Bronchial epithelial cell (primary cell): ENCODE measurements around the gene CLEC10A. TPM values are rescaled to one million over a fixed set of nuclear protein-coding genes. Genes with fewer than 3 reads are reported as not detected.

ENCODE experiments used
- DNase-seq: peaks from one replicate; pipeline ENCODE4 v3.0.0-alpha.2; 2010; ENCODE audit warnings: low read depth
- FAIRE-seq: peaks from 2 replicates; lab custom pipeline; 2011; peaks lifted over from hg19 to GRCh38; lab: Jason Lieb, UNC
- H3K27me3 ChIP-seq: 2 replicates; pipeline ENCODE4 v1.5.1; 2011; ENCODE audit warnings: low read length; ENCODE audit not compliant: control insufficient read depth, insufficient read depth
- H3K36me3 ChIP-seq: 2 replicates; pipeline ENCODE4 v1.5.1; 2011; ENCODE audit warnings: low read length; ENCODE audit not compliant: control insufficient read depth, insufficient read depth
- H3K4me3 ChIP-seq: 2 replicates; pipeline ENCODE4 v1.5.1; 2011; ENCODE audit warnings: mild to moderate bottlenecking, low read depth, low read length, control low read depth
- total RNA-seq: library from RNA; depleted of rRNA; stranded (reverse); fragments of >200 nt; gene quantifications from 2 replicates; pipeline ENCODE4 v1.2.1, GENCODE V29; 2014
- TF ChIP-seq, protein P1 (sequence below): IDR thresholded peaks from 2 replicates; pipeline ENCODE4 v1.5.1; 2011; ENCODE audit warnings: mild to moderate bottlenecking, moderate library complexity, low read length, control low read depth, inconsistent platforms; ENCODE audit not compliant: insufficient read depth, severe bottlenecking

The CLEC10A gene
- total RNA-seq, 1 donor from 2014 or later = not detected

DNA sequence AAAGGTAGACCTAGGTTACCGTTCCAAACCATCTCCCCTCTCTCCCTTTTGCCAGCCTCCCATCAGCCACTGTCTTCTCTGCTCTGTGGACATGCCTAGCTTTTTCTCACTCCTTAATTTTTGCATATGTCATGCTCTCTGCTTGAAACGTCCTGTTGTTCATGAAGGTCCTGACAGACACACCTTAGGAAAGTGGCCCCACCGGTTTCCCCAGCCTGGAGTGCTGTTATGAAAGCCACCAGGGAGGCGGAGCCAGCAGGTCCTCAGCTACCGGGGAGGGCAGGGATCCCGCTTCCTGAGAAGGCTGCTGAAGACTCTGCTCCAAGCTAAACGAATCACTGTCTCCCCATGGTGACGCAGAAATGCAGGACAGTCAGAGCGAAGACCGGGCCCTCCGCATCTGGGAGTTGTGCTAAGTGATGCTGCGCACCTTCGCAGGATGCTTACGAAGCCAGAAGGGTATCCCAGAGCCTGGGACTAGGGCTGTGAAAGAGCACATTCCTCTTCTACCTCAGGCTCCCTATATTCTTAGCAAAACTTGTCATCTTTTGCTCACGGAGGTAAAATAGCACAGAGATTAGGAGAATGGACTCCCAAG, 33.8 kb downstream of the CLEC10A start:
- no peaks in the 10 kb centered on the region for H3K36me3 ChIP-seq
- peak; percentile 91 for DNase-seq
- H3K4me3 ChIP-seq = peak overlapping the region; percentile 15
- peak; percentile 23 for FAIRE-seq
- TF ChIP-seq, protein P1, sequence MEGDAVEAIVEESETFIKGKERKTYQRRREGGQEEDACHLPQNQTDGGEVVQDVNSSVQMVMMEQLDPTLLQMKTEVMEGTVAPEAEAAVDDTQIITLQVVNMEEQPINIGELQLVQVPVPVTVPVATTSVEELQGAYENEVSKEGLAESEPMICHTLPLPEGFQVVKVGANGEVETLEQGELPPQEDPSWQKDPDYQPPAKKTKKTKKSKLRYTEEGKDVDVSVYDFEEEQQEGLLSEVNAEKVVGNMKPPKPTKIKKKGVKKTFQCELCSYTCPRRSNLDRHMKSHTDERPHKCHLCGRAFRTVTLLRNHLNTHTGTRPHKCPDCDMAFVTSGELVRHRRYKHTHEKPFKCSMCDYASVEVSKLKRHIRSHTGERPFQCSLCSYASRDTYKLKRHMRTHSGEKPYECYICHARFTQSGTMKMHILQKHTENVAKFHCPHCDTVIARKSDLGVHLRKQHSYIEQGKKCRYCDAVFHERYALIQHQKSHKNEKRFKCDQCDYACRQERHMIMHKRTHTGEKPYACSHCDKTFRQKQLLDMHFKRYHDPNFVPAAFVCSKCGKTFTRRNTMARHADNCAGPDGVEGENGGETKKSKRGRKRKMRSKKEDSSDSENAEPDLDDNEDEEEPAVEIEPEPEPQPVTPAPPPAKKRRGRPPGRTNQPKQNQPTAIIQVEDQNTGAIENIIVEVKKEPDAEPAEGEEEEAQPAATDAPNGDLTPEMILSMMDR = no peak
- peaks cover 2% of the 10 kb centered on the region for H3K27me3 ChIP-seq

DNA sequence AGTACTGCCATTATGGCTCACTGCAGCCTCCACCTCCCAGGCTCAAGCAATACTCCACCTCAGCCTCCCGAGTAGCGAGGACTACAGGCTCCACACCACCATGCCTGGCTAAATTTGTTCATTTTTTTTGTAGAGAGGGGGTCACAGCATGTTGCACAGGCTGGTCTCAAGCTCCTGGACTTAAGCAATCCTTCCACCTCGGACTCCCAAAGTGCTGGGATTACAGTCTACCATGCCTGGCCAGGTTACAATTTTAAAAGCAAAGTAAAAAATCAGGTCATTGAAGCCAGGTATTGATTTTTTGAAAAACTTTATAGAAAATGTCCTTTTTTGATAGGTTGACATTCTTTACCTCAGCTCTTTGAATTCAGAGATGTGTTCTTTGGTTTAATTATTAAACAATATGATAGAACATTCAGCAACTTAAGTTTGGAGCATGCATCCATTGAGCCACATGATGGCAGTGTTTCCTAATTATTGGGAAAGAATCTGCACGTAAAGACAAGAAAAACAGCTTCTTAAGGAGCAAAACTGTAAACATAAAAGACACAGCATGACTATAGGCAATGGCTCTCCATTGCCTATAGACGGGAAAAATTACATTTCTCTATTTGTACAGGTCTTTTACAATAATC, 34.4 kb downstream of the CLEC10A start:
- TF ChIP-seq, protein P1 = peak; percentile 50
- DNase-seq = peak; percentile 84
- H3K4me3 ChIP-seq = no peak overlapping the region
- no peaks in the 10 kb centered on the region for H3K36me3 ChIP-seq
- FAIRE-seq = no peak
- peaks cover 2% of the 10 kb centered on the region for H3K27me3 ChIP-seq

DNA sequence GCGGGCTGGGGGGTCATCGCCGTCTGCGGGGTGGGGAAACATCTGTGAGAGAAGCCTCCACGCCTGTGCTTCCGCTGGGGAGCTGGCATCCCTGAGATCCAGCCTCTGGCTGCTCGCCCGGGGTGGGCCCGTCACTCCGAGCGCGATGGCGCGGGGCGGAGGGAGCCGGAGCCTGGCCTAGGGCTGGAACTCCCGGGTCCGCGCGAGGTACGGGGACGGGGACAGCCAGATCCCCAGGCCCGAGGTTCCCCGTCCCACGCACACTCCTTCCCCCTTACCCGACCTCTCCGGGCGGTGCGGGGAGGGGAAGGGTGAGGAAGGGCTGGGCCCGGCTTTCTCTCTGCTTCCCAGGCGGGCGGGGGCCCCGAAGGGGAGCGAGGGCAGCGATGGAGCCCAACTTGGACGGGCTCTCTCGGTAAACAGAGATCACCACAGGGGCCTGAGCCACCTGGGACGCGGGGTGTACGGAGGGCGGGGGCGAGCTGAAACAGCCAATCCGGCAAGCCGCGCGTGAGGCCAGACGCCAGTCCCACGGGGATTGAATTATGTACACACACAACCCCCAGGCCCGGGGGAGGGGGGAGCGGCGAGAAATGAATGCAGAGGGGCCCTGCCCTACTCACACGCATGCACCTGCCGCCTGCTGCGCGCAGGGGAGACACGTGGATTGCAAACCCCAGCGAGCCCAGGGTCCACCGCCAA, 36.4 kb downstream of the CLEC10A start, which contains the start of gene SLC16A11:
Gene SLC16A11 (minus strand): TSS at position 596 of the 702 bp plus-strand sequence. CDS start 579 bp downstream, at position 17.
- H3K27me3 ChIP-seq = peaks cover 2% of the 10 kb centered on the region
- H3K36me3 ChIP-seq = no peaks in the 10 kb centered on the region
- no peak for FAIRE-seq
- DNase-seq = no peak
- TF ChIP-seq, protein P1 = no peak
- H3K4me3 ChIP-seq = peak within 1 kb of the TSS; percentile 31

DNA sequence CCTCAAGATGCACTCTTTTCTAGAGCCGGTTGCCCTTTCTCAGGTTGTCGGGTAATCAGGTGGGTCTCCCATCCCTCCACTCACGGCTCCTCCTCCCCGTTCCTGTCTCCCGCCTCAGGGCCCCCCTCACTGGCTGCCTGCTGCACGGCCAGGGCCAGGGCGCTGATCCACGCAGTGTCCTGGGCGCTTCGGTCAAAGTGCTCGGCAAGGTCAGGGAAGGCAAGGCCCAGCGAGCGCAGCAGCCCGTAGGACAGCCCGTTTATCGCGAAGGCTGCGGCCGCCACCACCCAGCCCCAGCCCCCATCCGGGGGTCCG, 36.9 kb downstream of the CLEC10A start:
- H3K36me3 ChIP-seq = no peaks in the 10 kb centered on the region
- DNase-seq (no peak), FAIRE-seq (no peak)
- H3K4me3 ChIP-seq = peak overlapping the region; percentile 31
- TF ChIP-seq, protein P1 = no peak
- peaks cover 2% of the 10 kb centered on the region for H3K27me3 ChIP-seq

DNA sequence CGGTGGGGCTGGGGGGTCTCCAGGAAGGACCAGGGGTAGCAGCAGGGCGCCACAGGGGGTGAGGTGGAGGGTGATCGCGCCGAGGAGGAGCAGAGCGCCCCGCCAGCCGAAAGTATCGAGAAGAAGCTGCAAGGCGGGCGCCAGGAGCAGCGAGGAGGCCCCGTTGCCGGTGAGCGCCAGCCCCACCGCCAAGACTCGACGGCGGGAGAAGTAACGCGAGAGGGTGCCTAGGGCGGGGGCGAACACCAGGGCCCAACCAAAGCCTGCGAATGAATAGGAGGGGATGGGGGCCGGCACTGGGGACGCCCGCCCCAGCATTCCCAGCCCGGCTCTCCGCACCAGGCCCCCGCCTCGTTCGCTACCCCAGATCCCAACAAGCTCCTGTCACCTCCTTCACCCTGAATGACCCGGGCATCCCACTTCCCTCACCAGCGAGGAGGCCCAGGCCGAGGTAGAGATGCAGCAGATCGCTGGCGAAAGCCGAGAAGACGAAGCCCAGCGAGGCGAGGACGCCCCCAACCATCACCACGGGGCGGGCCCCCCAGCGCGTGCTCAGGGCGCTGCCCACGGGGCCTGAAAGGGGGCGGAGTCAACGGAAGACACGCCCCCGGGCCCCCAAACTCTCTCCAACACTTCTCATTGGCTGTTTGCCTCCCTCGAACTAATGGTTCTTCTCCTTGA, 37.4 kb downstream of the CLEC10A start:
- TF ChIP-seq, protein P1 = no peak
- DNase-seq (no peak), FAIRE-seq (no peak)
- H3K27me3 ChIP-seq = peaks cover 2% of the 10 kb centered on the region
- H3K36me3 ChIP-seq = no peaks in the 10 kb centered on the region
- H3K4me3 ChIP-seq = peak overlapping the region; percentile 31
